Heart left ventricle (tissue), 16 donors: ENCODE results near the gene DIS3. TPM values are rescaled to one million over a fixed set of nuclear protein-coding genes. Genes with fewer than 3 reads are reported as not detected.

Experiments
- ATAC-seq, 4 donors: fragments of 200-7000 bp; cut with Tn5 transposase; one replicate each; pipeline ENCODE4 v1.9.1; 2020 to 2022; ENCODE audit warnings: moderate library complexity in 4 of 4, mild to moderate bottlenecking in 3 of 4, moderate number of reproducible peaks in 1 of 4
- DNase-seq, 5 donors: peaks; one replicate each; pipeline ENCODE4 v3.0.0-alpha.2; 2020
- H3K27ac ChIP-seq, 12 donors: fragments of 200-600 bp; sonication (generic) in 4 of 12; one replicate each; pipeline versions ENCODE4 v1.5.0 to v1.8.0; 2016 to 2022; ENCODE audit warnings: mild to moderate bottlenecking in 2 of 12
- H3K27me3 ChIP-seq, 9 donors: fragments of 200-600 bp; sonication (generic) in 2 of 9; one replicate each; pipeline versions ENCODE4 v1.5.1 to v1.8.0; 2016 to 2022; ENCODE audit warnings: mild to moderate bottlenecking in 3 of 9
- H3K36me3 ChIP-seq, 9 donors: fragments of 200-600 bp; sonication (generic) in 2 of 9; one replicate each; pipeline versions ENCODE4 v1.5.0 to v1.8.0; 2018 to 2022; ENCODE audit warnings: mild to moderate bottlenecking in 2 of 9
- H3K4me1 ChIP-seq, 12 donors: fragments of 200-600 bp; sonication (generic) in 4 of 12; one replicate each; pipeline versions ENCODE4 v1.5.0 to v1.8.0; 2016 to 2022; ENCODE audit warnings: mild to moderate bottlenecking in 3 of 12
- H3K4me3 ChIP-seq, 12 donors: fragments of 200-600 bp; sonication (generic) in 4 of 12; one replicate each; pipeline versions ENCODE4 v1.5.0 to v1.8.0; 2017 to 2022; ENCODE audit warnings: mild to moderate bottlenecking in 9 of 12, moderate library complexity in 4 of 12
- H3K9me3 ChIP-seq, 12 donors: fragments of 200-600 bp; sonication (generic) in 4 of 12; one replicate each; pipeline versions ENCODE4 v1.5.0 to v1.8.0; 2016 to 2022; ENCODE audit warnings: mild to moderate bottlenecking in 1 of 12
- CTCF ChIP-seq, 12 donors: fragments of 200-600 bp; sonication (generic) in 4 of 12; IDR thresholded peaks; one replicate each; pipeline versions ENCODE4 v1.5.0 to v1.8.0; 2018 to 2022; ENCODE audit warnings: antibody characterized with exemption in 12 of 12, mild to moderate bottlenecking in 5 of 12
- POLR2A ChIP-seq, 2 donors: fragments of 450-650 bp; IDR thresholded peaks; one replicate each; pipeline ENCODE4 v1.6.1; 2017; ENCODE audit warnings: antibody characterized with exemption in 2 of 2, mild to moderate bottlenecking in 2 of 2, moderate library complexity in 2 of 2
- WGBS, 4 donors: extraction: QIAGEN DNeasy Blood & Tissue Kit in 2 of 4; methylation state at CpG; one replicate each; pipeline versions ENCODE4 v1.1.5 to v1.1.7; 2013 to 2018; 5-methylcytosine and 5-hydroxymethylcytosine counted together
- intact Hi-C, 10 donors: fragments of 100-400 bp; cut with DNase I; formaldehyde crosslinking; loops; one replicate each; pipeline versions ENCODE4 v1.11.1 to v1.14.2; 2022
- polyA plus RNA-seq, 2 donors: library from polyadenylated mRNA; stranded (reverse); fragments of 200-250 nt; gene quantifications; one replicate each; pipeline ENCODE4 v1.2.3, GENCODE V29; 2013
- total RNA-seq, 9 donors: library from RNA; depleted of rRNA in 2 of 9; stranded (reverse); fragments of >200 nt in 2 of 9; fragmentation: NEBNext Ultra II Directional in 3 of 9; extraction: Animal tissue kit (Norgen Biotek cat#: 25700) in 3 of 9; gene quantifications; one replicate each; pipeline versions ENCODE4 v1.1.0 to v1.2.4, GENCODE V29; 2016 to 2023
- donor health status: ischemic (EF 13 %, LVEDD 7.1; RV severe dilation, severe dysfunction).
- donor health status: healthy with polysubstance abuse.
- donor health status: DM: no; HTN: yes; CAD: no.
- donor health status: DM: no; HTN: no; CAD: no.
- donor health status: ischemic (EF 25% LVEDD 6.9; RV normal size, moderate dysfunction).
- donor health status: ischemic (EF 25% LVEDD 5.7; RV mildly dilated, moderate dysfunction).
- donor health status: healthy.
- donor health status: DM: yes; HTN: yes; CAD: no.
- donor health status: ischemic (EF 35%, LVEDD 5.7; RV mildly dilated, moderate dysfunction).
- donor health status: nonischemic (EF 11% LVEDD 7.7; RV severe dilation, severe dysfunction).
- donor health status: DM: yes; HTN: yes; CAD: no.
- donor health status: PGD.
- donor health status: ischemic (EF 29% LVEDD 5.4; RV normal size, mild dysfunction).
- donor health status: nonischemic (EF 23%, LVEDD 6.1; RV moderate dilation, normal function).

Gene DIS3
- total and polyA plus RNA-seq, 11 donors = 4.8 to 22.2 (median 15.5) TPM

- Histone ChIP-seq H3K36me3 (peaks cover 5 to 100% (median 97%) of the 10 kb centered on the region in 9 donors), H3K27me3 (no peaks in the 10 kb centered on the region), H3K4me1 (no peaks in the 10 kb centered on the region), H3K27ac (no peak overlapping the region), H3K9me3 (no peaks in the 10 kb centered on the region), H3K4me3 (no peak overlapping the region)
- WGBS, 4 donors = 94 to 96% (median 95%) methylated on average over 3 of the region's 3 CpGs
- TF ChIP-seq POLR2A (IDR thresholded peaks at IDR 0.05) (no peak), CTCF (IDR thresholded peaks at IDR 0.05) (no peak)
- no peak for ATAC-seq
- DNase-seq = no peak
- intact Hi-C loops = no loop called here
These were observed 21.5 kb downstream of the DIS3 start for GRCh38 chr13:72760189-72760588.

- Histone ChIP-seq H3K27ac (no peak overlapping the region), H3K4me1 (no peaks in the 10 kb centered on the region), H3K27me3 (no peaks in the 10 kb centered on the region), H3K9me3 (no peaks in the 10 kb centered on the region), H3K4me3 (no peak overlapping the region), H3K36me3 (peaks cover 5 to 100% (median 95%) of the 10 kb centered on the region in 9 donors)
- intact Hi-C loops = no loop called here
- TF ChIP-seq POLR2A (IDR thresholded peaks at IDR 0.05) (no peak), CTCF (IDR thresholded peaks at IDR 0.05) (no peak)
- WGBS, 4 donors = 71 to 73% (median 72%) methylated on average over 4 of the region's 4 CpGs
- no peak for DNase-seq
- no peak for ATAC-seq
These were observed 23.7 kb downstream of the DIS3 start for GRCh38 chr13:72757792-72758535.

GRCh38 chr13:72754111-72754510, 27.6 kb downstream of the DIS3 start:
- Histone ChIP-seq H3K36me3 (peaks cover 0 to 100% (median 74%) of the 10 kb centered on the region in 9 donors), H3K27me3 (no peaks in the 10 kb centered on the region), H3K4me1 (no peaks in the 10 kb centered on the region), H3K27ac (no peak overlapping the region), H3K9me3 (peaks cover 0 to 4% (median 0%) of the 10 kb centered on the region in 12 donors), H3K4me3 (no peak overlapping the region)
- WGBS, 4 donors = 89 to 94% (median 91%) methylated on average over 6 of the region's 6 CpGs
- ATAC-seq (no peak), DNase-seq (no peak)
- intact Hi-C loops = no loop called here
- TF ChIP-seq CTCF (IDR thresholded peaks at IDR 0.05) (no peak), POLR2A (IDR thresholded peaks at IDR 0.05) (no peak)

GRCh38 chr13:72751220-72751619, 30.5 kb downstream of the DIS3 start:
- TF ChIP-seq POLR2A (IDR thresholded peaks at IDR 0.05) = no peak
- intact Hi-C loops = no loop called here
- H3K9me3 ChIP-seq = peaks cover 0 to 4% (median 0%) of the 10 kb centered on the region in 12 donors
- H3K36me3 ChIP-seq = peaks cover 0 to 100% (median 65%) of the 10 kb centered on the region in 9 donors
- no peaks in the 10 kb centered on the region for H3K4me1 ChIP-seq
- ATAC-seq (no peak), DNase-seq (no peak)
- no peak overlapping the region for H3K27ac ChIP-seq
- H3K27me3 ChIP-seq = no peaks in the 10 kb centered on the region
- H3K4me3 ChIP-seq = no peak overlapping the region

- intact Hi-C loops = no loop called here
- no peaks in the 10 kb centered on the region for H3K4me1 ChIP-seq
- TF ChIP-seq CTCF (IDR thresholded peaks at IDR 0.05) (no peak), POLR2A (IDR thresholded peaks at IDR 0.05) (no peak)
- no peak overlapping the region for H3K4me3 ChIP-seq
- DNase-seq (no peak), ATAC-seq (no peak)
- no peaks in the 10 kb centered on the region for H3K27me3 ChIP-seq
- no peaks in the 10 kb centered on the region for H3K9me3 ChIP-seq
- 82 to 96% (median 94%) methylated on average over 1 of the region's 1 CpG for WGBS, 4 donors
- no peak overlapping the region for H3K27ac ChIP-seq
- H3K36me3 ChIP-seq = peaks cover 0 to 75% (median 33%) of the 10 kb centered on the region in 9 donors
These were observed 36.4 kb downstream of the DIS3 start for GRCh38 chr13:72745260-72745659.
